H1 (cell line): ENCODE results near the gene GARNL3. TPM values are rescaled to one million over a fixed set of nuclear protein-coding genes. Genes with fewer than 3 reads are reported as not detected.

ENCODE experiments used
- JUN ChIP-seq: IDR thresholded peaks from 2 replicates; pipeline ENCODE4 v1.6.1; 2011; ENCODE audit warnings: low read depth, mild to moderate bottlenecking, improper control_type of control experiment, low read length
- MAX ChIP-seq: IDR thresholded peaks from 2 replicates; pipeline ENCODE4 v1.6.1; 2012; ENCODE audit warnings: inconsistent platforms
- SIN3A ChIP-seq, 2 experiments: IDR thresholded peaks in 1 of 2; conservative IDR thresholded peaks in 1 of 2; 2 replicates each; pipeline ENCODE4 v1.6.1; 2011 to 2012; ENCODE audit warnings: low read length in 2 of 2, improper control_type of control experiment in 1 of 2, low read depth in 1 of 2, mild to moderate bottlenecking in 1 of 2
- SP1 ChIP-seq: IDR thresholded peaks from 2 replicates; pipeline ENCODE4 v1.6.1; 2011; ENCODE audit warnings: low read depth, low read length
- TBP ChIP-seq: IDR thresholded peaks from 2 replicates; pipeline ENCODE4 v1.6.1; 2011; ENCODE audit warnings: low read depth, low read length, improper control_type of control experiment
- polyA plus RNA-seq, 7 experiments: library from polyadenylated mRNA; depleted of rRNA in 3 of 7; stranded (reverse) in 5 of 7; unstranded in 2 of 7; fragments of >200 nt in 5 of 7; fragments of 200-250 nt in 2 of 7; gene quantifications; 1 replicate in 5 of 7; 2 replicates in 1 of 7; 4 replicates in 1 of 7; pipeline versions ENCODE4 v1.2.1 to v1.2.3, GENCODE V29; 2011 to 2013; ENCODE audit warnings: missing spikeins in 2 of 7, mixed read lengths in 2 of 7
- total RNA-seq: library from RNA; stranded (reverse); fragmentation: NEBNext Ultra II Directional; extraction: Animal tissue kit (Norgen Biotek cat#: 25700); gene quantifications from 2 replicates; pipeline ENCODE4 v1.2.1, GENCODE V29; 2021
- TF ChIP-seq, protein P1 (sequence below): IDR thresholded peaks from 2 replicates; pipeline ENCODE4 v1.6.1; 2012; ENCODE audit warnings: inconsistent platforms

Gene GARNL3
- total and polyA plus RNA-seq, 2 of the 8 experiments (the other 6 are each of a cell fraction or from before 2014, with no cell fraction given) = 6.5 to 18.3 TPM

DNA sequence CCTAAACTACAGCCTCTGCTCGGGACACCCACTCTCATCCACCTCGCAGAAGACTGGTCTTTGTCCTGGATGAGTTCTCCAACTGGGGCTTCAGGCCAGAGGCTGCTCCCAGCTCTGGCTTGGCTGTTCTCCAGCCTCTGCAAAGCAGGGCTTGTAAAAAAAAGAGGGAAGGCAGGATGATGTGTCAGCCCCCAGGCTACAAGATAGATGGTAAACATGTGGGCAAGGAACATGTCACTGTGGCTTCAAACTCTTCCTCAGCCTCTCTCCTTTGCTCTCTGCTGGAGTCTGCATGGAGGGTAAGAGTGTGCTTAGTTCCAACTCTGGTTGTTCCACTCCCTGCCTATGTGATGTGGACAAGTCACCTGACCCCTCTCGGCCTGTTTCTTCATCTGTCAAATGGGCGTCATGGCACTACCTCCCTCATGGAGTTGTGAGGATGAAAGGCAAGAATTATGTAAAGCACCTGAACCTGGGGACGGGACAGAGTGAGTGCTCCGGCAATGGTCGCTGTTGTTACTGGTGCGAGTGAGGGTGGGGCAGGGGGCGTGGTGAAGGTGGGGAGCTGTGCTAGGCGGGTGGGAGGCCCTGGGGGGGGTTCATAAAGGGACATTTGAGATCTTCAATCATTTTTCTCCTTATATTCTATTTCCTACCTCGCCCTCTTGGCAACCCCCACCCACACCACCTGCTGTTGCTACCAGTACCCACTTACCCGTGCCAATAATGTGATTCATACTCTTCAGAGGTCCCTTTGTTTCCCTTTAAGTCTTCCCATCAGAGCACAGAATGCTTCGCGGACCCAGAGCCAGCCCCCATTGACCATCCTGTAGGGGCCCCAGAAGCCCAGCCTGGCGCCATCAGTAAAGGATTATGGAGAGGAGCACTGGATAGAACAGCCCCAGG is 152.8 kb downstream of the GARNL3 start (continued):
- no peak for TF ChIP-seq SP1
- TF ChIP-seq SIN3A (conservative IDR thresholded peaks at IDR 0.05 in 1 of 2, IDR thresholded peaks at IDR 0.05 in 1 of 2; ENCODE audit: low read depth in 1 of 2, low read length in 2 of 2) = no peak
- TF ChIP-seq MAX = no peak
- no peak for TF ChIP-seq JUN
- no peak for TF ChIP-seq TBP
- TF ChIP-seq, protein P1, sequence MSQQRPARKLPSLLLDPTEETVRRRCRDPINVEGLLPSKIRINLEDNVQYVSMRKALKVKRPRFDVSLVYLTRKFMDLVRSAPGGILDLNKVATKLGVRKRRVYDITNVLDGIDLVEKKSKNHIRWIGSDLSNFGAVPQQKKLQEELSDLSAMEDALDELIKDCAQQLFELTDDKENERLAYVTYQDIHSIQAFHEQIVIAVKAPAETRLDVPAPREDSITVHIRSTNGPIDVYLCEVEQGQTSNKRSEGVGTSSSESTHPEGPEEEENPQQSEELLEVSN = no peak
- TF ChIP-seq, all 59 proteins: peak for 0
